Osteocyte (in vitro differentiated cells): ENCODE data around the gene ZMAT5. TPM values are rescaled to one million over a fixed set of nuclear protein-coding genes. Genes with fewer than 3 reads are reported as not detected.

Experiments used
- DNase-seq: peaks from one replicate; pipeline ENCODE4 v3.0.0; 2021; ENCODE audit warnings: mixed read lengths; ENCODE audit not compliant: unreplicated experiment; ENCODE audit errors: extremely low spot score
- H3K27ac Mint-ChIP-seq: one replicate; pipeline ENCODE4 v1.8.0; 2021; ENCODE audit warnings: mild to moderate bottlenecking, mixed read lengths; ENCODE audit not compliant: unreplicated experiment
- H3K27me3 Mint-ChIP-seq: one replicate; pipeline ENCODE4 v1.8.0; 2021; ENCODE audit warnings: mixed read lengths; ENCODE audit not compliant: unreplicated experiment
- H3K36me3 Mint-ChIP-seq: one replicate; pipeline ENCODE4 v1.8.0; 2021; ENCODE audit warnings: mixed read lengths; ENCODE audit not compliant: unreplicated experiment
- H3K4me1 Mint-ChIP-seq: one replicate; pipeline ENCODE4 v1.8.0; 2021; ENCODE audit warnings: mixed read lengths; ENCODE audit not compliant: unreplicated experiment
- H3K4me3 Mint-ChIP-seq: one replicate; pipeline ENCODE4 v1.8.0; 2021; ENCODE audit warnings: mild to moderate bottlenecking, moderate library complexity, mixed read lengths; ENCODE audit not compliant: unreplicated experiment
- H3K9me3 Mint-ChIP-seq: one replicate; pipeline ENCODE4 v1.8.0; 2021; ENCODE audit warnings: mixed read lengths; ENCODE audit not compliant: unreplicated experiment
- CTCF ChIP-seq: fragments of 200-600 bp; sonication (generic); IDR thresholded peaks from 2 replicates; pipeline ENCODE4 v1.5.0; 2021; ENCODE audit warnings: antibody characterized with exemption, mild to moderate bottlenecking, moderate library complexity
- total RNA-seq: library from RNA; stranded (reverse); gene quantifications from 2 replicates; pipeline ENCODE4 v1.2.1, GENCODE V29; 2021

Gene ZMAT5
- total RNA-seq, 1 donor from 2014 or later, result 25.0 TPM

- H3K27ac Mint-ChIP-seq, result no peak overlapping the region
- TF ChIP-seq CTCF, result no peak
- no peaks in the 10 kb centered on the region for H3K4me1 Mint-ChIP-seq
- no peaks in the 10 kb centered on the region for H3K36me3 Mint-ChIP-seq
- H3K4me3 Mint-ChIP-seq, result no peak overlapping the region
- no peaks in the 10 kb centered on the region for H3K9me3 Mint-ChIP-seq
- DNase-seq, result no peak
- peaks cover 31% of the 10 kb centered on the region for H3K27me3 Mint-ChIP-seq
Observed at GRCh38 chr22:29722151-29722550, 44.7 kb downstream of the ZMAT5 start.

GRCh38 chr22:29720811-29721323 is 45.9 kb downstream of the ZMAT5 start:
- DNase-seq, result no peak
- no peaks in the 10 kb centered on the region for H3K4me1 Mint-ChIP-seq
- no peak overlapping the region for H3K4me3 Mint-ChIP-seq
- no peaks in the 10 kb centered on the region for H3K36me3 Mint-ChIP-seq
- H3K27me3 Mint-ChIP-seq, result peaks cover 39% of the 10 kb centered on the region
- H3K9me3 Mint-ChIP-seq, result peaks cover 3% of the 10 kb centered on the region
- no peak overlapping the region for H3K27ac Mint-ChIP-seq
- TF ChIP-seq CTCF, result no peak

GRCh38 chr22:29719899-29720645 is 46.7 kb downstream of the ZMAT5 start, which contains the start of gene CABP7:
CABP7 (plus strand) TSS chr22:29720003; CDS start chr22:29720425, 422 bp downstream.
- Mint-ChIP-seq H3K9me3 (peaks cover 3% of the 10 kb centered on the region), H3K4me3 (no peak within 1 kb of the TSS), H3K27me3 (peaks cover 38% of the 10 kb centered on the region), H3K27ac (no peak within 1 kb of the TSS), H3K4me1 (no peaks in the 10 kb centered on the region), H3K36me3 (no peaks in the 10 kb centered on the region)
- no peak for DNase-seq
- TF ChIP-seq CTCF, result no peak

- no peak for DNase-seq
- no peak for TF ChIP-seq CTCF
- H3K9me3 Mint-ChIP-seq, result peaks cover 3% of the 10 kb centered on the region
- H3K4me1 Mint-ChIP-seq, result no peaks in the 10 kb centered on the region
- no peak overlapping the region for H3K4me3 Mint-ChIP-seq
- H3K36me3 Mint-ChIP-seq, result no peaks in the 10 kb centered on the region
- H3K27ac Mint-ChIP-seq, result no peak overlapping the region
- peaks cover 42% of the 10 kb centered on the region for H3K27me3 Mint-ChIP-seq
Observed at GRCh38 chr22:29718949-29719898, 47.6 kb downstream of the ZMAT5 start.
